ENCODE data around the gene USP31.
A peak's percentile ranks its signal among the peaks of the same experiment; 100 is the strongest.
"Not testable (repeated sequence)": the region's sequence is repeated elsewhere in the genome, so short reads cannot be mapped to it uniquely, and the experiment has no call there.

The USP31 gene

GRCh38 chr16:23114131-23114904 is 34.9 kb downstream of the USP31 start:
- intact Hi-C loops (cut with DNase I) = no loop called here
- DNase-seq = no peak

DNA sequence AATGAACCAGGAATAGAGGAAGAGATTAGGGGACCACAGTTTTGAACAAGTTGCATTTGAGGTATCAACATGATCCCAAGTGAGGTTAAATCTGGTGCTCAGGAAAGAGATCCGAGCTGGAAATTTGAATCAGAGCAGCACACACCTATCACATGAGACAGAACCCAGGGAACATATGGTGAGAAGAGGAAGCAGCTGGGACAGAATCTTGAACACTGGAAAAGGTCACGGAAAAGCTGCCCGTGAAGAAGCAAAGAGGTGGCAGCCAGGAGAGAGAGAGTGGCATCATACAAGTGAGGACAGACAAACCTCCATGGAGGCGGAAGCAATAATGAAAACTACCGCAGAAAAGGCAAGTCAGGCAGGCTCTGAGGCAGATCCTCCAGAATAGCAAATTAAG is 36.1 kb downstream of the USP31 start:
- intact Hi-C loops (cut with DNase I) = no loop called here
- DNase-seq = no peak

GRCh38 chr16:23110257-23110899 is 38.9 kb downstream of the USP31 start:
- intact Hi-C loops (cut with DNase I) = no loop called here
- DNase-seq = no peak

DNA sequence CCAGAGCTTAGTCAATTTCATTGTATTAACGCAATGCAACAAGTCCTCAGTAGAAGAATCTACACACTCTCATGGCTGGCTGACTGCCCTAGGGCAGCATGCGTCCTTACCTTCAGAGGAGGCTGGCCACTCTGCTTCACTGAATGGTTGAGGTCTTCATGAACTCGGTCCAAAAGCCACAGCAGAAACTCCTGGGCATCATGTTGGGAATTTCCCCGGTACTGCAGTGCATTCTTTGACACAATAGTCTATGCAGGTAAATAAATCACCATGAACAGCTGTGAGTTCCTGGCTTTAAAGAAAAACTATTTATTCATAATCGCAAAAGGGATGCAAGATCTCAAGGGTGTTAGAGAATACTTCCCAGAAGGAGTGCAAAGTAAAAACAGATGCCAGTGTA is 41.3 kb downstream of the USP31 start:
- intact Hi-C loops (cut with DNase I) = no loop called here
- DNase-seq = no peak

DNA sequence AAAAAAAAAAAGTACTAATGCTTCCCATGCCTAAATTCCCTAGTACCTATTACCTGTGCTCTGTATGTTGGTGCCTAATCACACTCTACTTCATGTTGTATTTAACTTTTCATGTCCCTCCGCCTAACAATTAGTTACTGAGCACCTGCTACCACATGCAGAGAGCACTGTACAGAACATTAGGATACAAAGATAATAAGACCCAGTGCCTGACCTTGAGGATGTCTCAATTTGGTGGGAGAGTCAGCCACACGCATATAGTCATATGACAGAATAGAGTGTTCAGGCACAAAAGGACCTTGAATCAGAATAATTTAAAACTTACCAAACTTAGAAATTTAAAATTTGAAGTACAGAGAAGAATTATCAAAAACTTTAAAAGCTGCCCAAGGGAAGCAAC is 42.1 kb downstream of the USP31 start:
- DNase-seq = no peak
- intact Hi-C loops (cut with DNase I) = no loop called here

GRCh38 chr16:23105309-23105708 is 43.9 kb downstream of the USP31 start:
- intact Hi-C loops (cut with DNase I) = no loop called here

GRCh38 chr16:23104032-23104955 is 45.0 kb downstream of the USP31 start:
- intact Hi-C loops (cut with DNase I) = no loop called here
- DNase-seq = no peak

More at GRCh38 chr16:23105309-23105708, 43.9 kb downstream of the USP31 start:
- DNase-seq = no peak

DNA sequence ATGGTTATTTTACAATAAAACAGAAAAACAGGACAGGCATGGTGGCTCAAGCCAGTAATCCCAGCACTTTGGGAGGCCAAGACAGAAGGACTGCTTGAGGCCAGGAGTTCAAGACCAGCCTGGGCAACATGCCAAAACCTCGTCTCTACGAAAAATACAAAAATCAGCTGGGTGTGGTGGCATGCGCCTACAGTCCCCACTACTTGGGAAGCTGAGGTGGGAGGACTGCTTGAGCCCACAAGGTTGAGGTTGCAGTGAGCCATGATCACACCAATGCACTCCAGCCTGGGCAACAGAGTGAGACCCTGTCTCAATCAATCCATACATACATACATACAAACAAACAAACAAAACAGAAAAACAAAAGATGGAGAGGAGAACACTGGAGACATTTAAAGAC is 45.6 kb downstream of the USP31 start:
- DNase-seq = no peak
- intact Hi-C loops (cut with DNase I) = no loop called here

- DNase-seq = no peak
- intact Hi-C loops (cut with DNase I) = no loop called here
Observed at GRCh38 chr16:23101012-23101550, 48.2 kb downstream of the USP31 start.

GRCh38 chr16:23096450-23096849 is 52.8 kb downstream of the USP31 start:
- intact Hi-C loops (cut with DNase I); DNase-seq: not testable (repeated sequence)

GRCh38 chr16:23094136-23094535 is 55.1 kb downstream of the USP31 start:
- DNase-seq; intact Hi-C loops (cut with DNase I): not testable (repeated sequence)

DNA sequence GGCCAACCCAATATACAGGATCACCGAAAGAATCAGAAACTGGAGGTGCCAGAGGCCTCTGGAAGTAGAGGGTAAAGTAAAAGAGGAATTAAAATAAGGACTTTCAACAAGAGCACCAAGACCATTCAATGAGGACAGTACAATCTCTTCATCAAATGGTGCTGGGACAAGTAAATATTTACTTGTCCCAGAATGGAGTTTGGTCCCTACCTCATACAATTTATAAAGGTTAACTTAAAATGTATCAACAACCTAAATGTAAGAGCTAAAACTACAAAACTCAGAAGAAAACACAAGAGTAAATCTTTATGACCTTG is 56.5 kb downstream of the USP31 start:
- DNase-seq = no peak
- intact Hi-C loops (cut with DNase I) = no loop called here

DNA sequence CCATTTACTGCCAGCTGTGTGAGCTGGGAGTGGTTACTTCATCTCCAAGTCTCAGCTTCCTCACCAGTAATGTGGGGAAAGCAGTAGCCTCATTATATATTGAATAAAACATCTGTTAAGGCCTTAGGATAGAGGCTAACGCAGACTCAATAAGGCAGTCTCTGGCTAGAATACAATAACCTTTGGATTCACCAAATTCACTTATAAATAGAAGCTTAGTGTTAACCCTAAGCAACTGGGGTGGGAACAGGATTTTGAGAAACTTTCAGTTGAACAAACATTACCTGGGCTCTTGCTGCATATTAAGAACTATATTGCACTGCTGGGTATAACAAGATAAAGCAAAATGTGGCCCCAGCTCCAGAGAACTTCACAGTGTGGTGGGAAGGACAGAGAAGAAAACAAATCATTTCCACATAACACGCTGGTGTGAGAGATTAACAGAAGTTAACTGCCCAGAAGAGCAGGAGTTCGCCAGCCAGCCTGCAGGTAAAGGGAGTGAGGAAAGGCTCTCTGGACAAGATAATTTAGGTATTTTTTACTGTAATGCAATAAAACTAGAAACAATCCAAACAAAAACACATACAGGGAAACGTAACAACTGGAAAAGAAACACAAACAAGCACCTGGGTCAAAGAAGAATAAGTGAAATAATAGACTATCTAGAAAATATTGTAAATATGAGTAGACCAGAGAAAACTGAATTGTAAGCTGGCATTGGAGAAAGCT is 57.0 kb downstream of the USP31 start:
- intact Hi-C loops (cut with DNase I) = no loop called here
- DNase-seq = no peak

DNA sequence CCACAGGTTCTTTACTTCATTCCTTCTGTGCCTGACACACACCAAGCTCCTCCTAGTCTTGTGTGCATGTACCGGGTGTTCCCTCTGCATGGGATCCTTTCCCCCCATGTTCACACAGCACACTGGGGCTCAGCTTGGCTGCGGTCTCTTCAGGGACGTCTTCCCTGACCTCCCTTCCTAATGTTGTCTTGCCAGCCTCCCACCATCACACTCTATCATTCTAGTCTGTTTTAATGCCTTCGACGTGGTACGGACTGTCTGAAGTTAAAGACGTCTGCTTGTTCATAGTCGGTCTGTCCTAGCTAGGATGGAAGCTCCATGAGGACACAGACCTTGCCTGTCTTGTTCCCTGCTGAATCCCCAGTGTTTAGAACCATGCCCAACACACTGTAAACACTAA is 60.1 kb downstream of the USP31 start:
- DNase-seq = no peak
- intact Hi-C loops (cut with DNase I) = no loop called here

DNA sequence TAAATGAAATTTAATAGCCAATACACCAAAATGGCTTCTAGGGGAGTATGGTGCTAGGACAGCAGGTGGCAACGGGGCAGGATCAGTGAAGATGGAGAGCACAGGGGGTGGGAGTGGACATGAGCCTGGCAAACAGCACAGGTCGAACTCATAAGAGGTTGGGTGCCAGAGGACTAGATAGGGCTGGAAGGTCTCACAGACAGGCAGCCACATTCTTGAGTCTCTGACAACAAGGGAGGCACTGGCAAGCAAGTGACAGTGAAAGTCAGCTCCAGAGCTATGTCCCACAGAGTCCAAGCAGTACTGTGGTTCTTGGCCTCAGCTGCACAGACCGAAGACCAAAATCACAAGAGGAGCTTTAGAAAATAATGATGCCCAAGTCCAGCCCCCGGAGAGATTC is 61.2 kb downstream of the USP31 start:
- DNase-seq = no peak
- intact Hi-C loops (cut with DNase I) = no loop called here

- DNase-seq = no peak
- intact Hi-C loops (cut with DNase I) = no loop called here
Observed at GRCh38 chr16:23085949-23086348, 63.3 kb downstream of the USP31 start.

- intact Hi-C loops (cut with DNase I) = no loop called here
- peak in 1 of 42 donors; percentile 21 for DNase-seq
Observed at GRCh38 chr16:23082161-23082788, 67.0 kb downstream of the USP31 start.

DNA sequence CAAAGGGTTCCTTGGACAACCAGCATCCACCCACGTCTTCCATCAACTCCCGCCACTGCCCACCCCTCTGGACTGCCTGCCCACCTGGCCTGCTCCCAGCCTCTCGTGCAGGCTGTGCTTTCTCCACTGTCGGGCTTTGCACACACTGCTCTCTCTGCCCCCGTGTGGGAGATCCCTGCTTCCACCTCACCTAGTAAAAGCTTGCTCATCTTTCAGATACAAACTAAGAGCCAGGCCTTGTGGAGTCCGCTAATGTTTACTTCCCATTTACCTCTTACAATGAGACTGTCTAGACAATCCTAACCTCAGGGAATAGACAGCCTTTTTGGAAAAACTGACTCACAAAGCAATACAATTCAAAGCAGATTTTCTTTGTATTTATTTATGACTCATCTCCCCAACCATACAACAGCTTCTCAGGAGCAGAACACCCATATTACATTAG is 67.6 kb downstream of the USP31 start:
- peak in 8 of 42 donors; percentile 25 to 69 (median 44) for DNase-seq
- intact Hi-C loops (cut with DNase I) = no loop called here

DNA sequence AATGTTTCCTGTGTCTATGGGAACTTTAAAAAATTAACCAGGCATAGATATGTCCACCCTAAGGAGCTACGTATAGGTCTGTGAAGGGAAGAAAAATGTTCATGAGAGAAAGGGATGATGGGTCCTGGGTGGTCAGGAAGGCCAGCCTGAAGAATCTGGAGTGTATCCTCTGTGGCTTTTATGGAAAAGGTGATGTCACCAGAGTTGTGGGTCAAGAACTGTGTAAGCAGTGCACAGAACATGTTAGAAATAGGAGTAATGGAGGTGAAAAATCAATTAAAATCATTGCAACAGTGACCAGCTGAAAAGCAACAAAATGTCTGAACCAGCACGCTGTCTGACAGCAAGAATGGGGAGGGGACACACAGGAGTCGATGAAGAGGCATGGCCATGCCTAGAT is 68.5 kb downstream of the USP31 start:
- DNase-seq = no peak
- intact Hi-C loops (cut with DNase I) = no loop called here
